GM21447 (cell line): ENCODE measurements around the gene ATP13A5.

Experiments used
- ATAC-seq: cut with Tn5 transposase; IDR thresholded peaks from one replicate; pipeline ENCODE4 v1.9.1; 2021; ENCODE audit not compliant: unreplicated experiment

The ATP13A5 gene

GRCh38 chr3:193378706-193379105 is at the start of gene ATP13A5:
TSS of gene ATP13A5 (minus strand) at chr3:193378753. CDS start at chr3:193378725, 28 bp downstream.
- no peak for ATAC-seq

- no peak for ATAC-seq
Measured at GRCh38 chr3:193418576-193419373, 40.2 kb upstream of the ATP13A5 start.

GRCh38 chr3:193416629-193417028 is 38.1 kb upstream of the ATP13A5 start:
- no peak for ATAC-seq

- no peak for ATAC-seq
Measured at GRCh38 chr3:193407688-193408087, 29.1 kb upstream of the ATP13A5 start.

GRCh38 chr3:193407112-193407511 is 28.6 kb upstream of the ATP13A5 start:
- ATAC-seq: no peak

- ATAC-seq: no peak
Measured at GRCh38 chr3:193403307-193403706, 24.8 kb upstream of the ATP13A5 start.

GRCh38 chr3:193400304-193400703 is 21.8 kb upstream of the ATP13A5 start:
- no peak for ATAC-seq

GRCh38 chr3:193396451-193397244 is 18.1 kb upstream of the ATP13A5 start:
- no peak for ATAC-seq

- ATAC-seq: no peak
Measured at GRCh38 chr3:193391902-193392301, 13.3 kb upstream of the ATP13A5 start.

- no peak for ATAC-seq
Measured at GRCh38 chr3:193389335-193389734, 10.8 kb upstream of the ATP13A5 start.

- no peak for ATAC-seq
Measured at GRCh38 chr3:193388361-193388760, 9.8 kb upstream of the ATP13A5 start.

- no peak for ATAC-seq
Measured at GRCh38 chr3:193387596-193387995, 9.0 kb upstream of the ATP13A5 start.

GRCh38 chr3:193377591-193377990 is 962 bp downstream of the ATP13A5 start:
- no peak for ATAC-seq

GRCh38 chr3:193375614-193376013 is 2.9 kb downstream of the ATP13A5 start:
- no peak for ATAC-seq

- peak; percentile 69 for ATAC-seq
Measured at GRCh38 chr3:193372783-193373182, 5.8 kb downstream of the ATP13A5 start.

GRCh38 chr3:193367868-193368267 is 10.7 kb downstream of the ATP13A5 start:
- ATAC-seq: no peak

- no peak for ATAC-seq
Measured at GRCh38 chr3:193357291-193357690, 21.3 kb downstream of the ATP13A5 start.

GRCh38 chr3:193354423-193354822 is 24.1 kb downstream of the ATP13A5 start:
- ATAC-seq: no peak

GRCh38 chr3:193350744-193351143 is 27.8 kb downstream of the ATP13A5 start:
- ATAC-seq: no peak

- no peak for ATAC-seq
Measured at GRCh38 chr3:193348686-193349085, 29.9 kb downstream of the ATP13A5 start.

GRCh38 chr3:193347521-193348501 is 30.7 kb downstream of the ATP13A5 start:
- ATAC-seq: peak; percentile 57
